Measurements from ENCODE around the gene SNTG2.

The SNTG2 gene

GRCh38 chr2:1143129-1143528, 192.5 kb downstream of the SNTG2 start:
- TF ChIP-seq CTCF (IDR thresholded peaks at IDR 0.05; ENCODE audit: insufficient read depth, low read depth, low read length, missing control alignments): no peak
- DNase-seq (ENCODE audit: low read depth): no peak
- no peak overlapping the region for H3K4me3 ChIP-seq (ENCODE audit: low read length)

GRCh38 chr2:1147873-1148612, 197.4 kb downstream of the SNTG2 start:
- TF ChIP-seq CTCF (IDR thresholded peaks at IDR 0.05; ENCODE audit: insufficient read depth, low read depth, low read length, missing control alignments): no peak
- H3K4me3 ChIP-seq (ENCODE audit: low read length): no peak overlapping the region
- no peak for DNase-seq (ENCODE audit: low read depth)

- no peak for DNase-seq (ENCODE audit: low read depth)
- no peak overlapping the region for H3K4me3 ChIP-seq (ENCODE audit: low read length)
- TF ChIP-seq CTCF (IDR thresholded peaks at IDR 0.05; ENCODE audit: insufficient read depth, low read depth, low read length, missing control alignments): no peak
Measured at GRCh38 chr2:1150724-1151511, 200.3 kb downstream of the SNTG2 start.

- DNase-seq (ENCODE audit: low read depth): no peak
- H3K4me3 ChIP-seq (ENCODE audit: low read length): no peak overlapping the region
- no peak for TF ChIP-seq CTCF (IDR thresholded peaks at IDR 0.05; ENCODE audit: insufficient read depth, low read depth, low read length, missing control alignments)
Measured at GRCh38 chr2:1152375-1152774, 201.7 kb downstream of the SNTG2 start.

- DNase-seq (ENCODE audit: low read depth): no peak
- no peak for TF ChIP-seq CTCF (IDR thresholded peaks at IDR 0.05; ENCODE audit: insufficient read depth, low read depth, low read length, missing control alignments)
- no peak overlapping the region for H3K4me3 ChIP-seq (ENCODE audit: low read length)
Measured at GRCh38 chr2:1153920-1154319, 203.3 kb downstream of the SNTG2 start.

GRCh38 chr2:1154710-1155594, 204.3 kb downstream of the SNTG2 start:
- DNase-seq (ENCODE audit: low read depth): no peak
- TF ChIP-seq CTCF (IDR thresholded peaks at IDR 0.05; ENCODE audit: insufficient read depth, low read depth, low read length, missing control alignments): no peak
- H3K4me3 ChIP-seq (ENCODE audit: low read length): no peak overlapping the region

Data from epithelial cell of esophagus (primary cell).